Measurements from ENCODE around the gene EDN1. TPM values are rescaled to one million over a fixed set of nuclear protein-coding genes. Genes with fewer than 3 reads are reported as not detected.

Gene EDN1
- total and polyA plus RNA-seq, 2 of the 13 experiments (the other 11 are each of a cell fraction or from before 2014, with no cell fraction given): 0.15 to 1.2 TPM

DNA sequence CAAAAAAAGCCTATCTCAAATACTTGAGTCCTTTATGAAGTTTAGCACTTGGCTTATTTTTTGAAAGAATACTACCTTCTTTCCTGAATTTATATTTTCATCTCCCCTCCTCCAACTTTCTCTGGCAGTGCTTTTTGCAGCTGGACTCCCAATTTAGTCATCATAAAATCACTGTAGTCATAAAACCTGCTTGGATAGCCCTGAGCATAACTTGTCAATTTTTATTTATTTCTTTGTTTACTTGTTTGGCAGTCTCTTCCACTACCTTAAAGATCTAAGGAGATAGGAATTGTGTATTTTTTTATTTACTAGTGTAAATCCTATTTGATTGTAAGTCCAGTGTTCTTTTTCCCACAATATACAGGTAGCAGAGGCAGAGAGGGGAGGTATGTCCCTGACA, 11.2 kb upstream of the EDN1 start:
- no peak overlapping the region for H3K4me3 ChIP-seq (replicated peaks in 1 of 3; ENCODE audit: insufficient read depth in 1 of 3, low read depth in 2 of 3, low read length in 3 of 3)
- CTCF ChIA-PET (ENCODE audit: low intra/inter-chr PET ratio, low total read pairs): no interaction called here
- no peak overlapping the region for H3K4me2 ChIP-seq (ENCODE audit: low read depth, low read length)

DNA sequence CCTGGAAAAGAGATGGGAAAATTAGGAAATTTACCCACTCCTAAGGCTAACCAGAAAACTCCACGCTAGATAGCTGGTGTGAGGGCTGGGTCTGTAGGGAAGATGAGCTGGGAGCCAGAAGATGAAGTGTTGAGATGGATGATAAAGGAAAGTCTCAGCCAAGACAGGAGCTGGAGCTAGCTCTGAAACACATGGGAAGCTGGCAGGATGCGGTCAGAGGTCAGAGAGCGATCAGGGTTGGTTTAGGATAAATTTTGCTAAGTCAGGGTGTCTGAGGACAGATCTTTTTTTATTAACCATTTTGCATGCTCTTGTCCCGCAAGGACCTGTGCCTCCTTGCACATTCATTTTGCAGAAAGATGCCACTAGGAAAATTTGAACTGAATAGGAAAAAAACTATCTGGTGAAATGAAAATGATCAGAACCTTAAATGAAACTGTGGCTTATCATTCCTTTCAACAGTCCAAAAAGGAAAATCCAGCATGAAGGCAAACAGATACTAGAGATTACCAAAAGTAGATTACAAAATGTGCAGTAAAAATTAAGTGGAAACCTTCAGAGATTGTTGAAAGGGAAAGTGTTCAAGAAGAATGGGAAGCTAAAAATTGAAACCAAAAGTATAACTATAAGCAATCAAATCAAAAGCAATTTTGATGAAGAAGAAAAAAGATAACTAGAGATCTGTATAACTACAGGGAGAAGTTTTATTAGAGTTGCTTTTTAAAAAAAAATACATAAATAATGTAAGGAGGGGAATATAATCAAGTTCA, 10.7 kb upstream of the EDN1 start:
- H3K27me3 ChIP-seq (ENCODE audit: control insufficient read depth in 1 of 2, insufficient read depth in 2 of 2, low read length in 2 of 2): no peaks in the 10 kb centered on the region; a peak in 1 of 5 replicates
- H3K4me2 ChIP-seq (ENCODE audit: low read depth, low read length): no peak overlapping the region
- no peaks in the 10 kb centered on the region for H3K4me1 ChIP-seq (ENCODE audit: insufficient read depth, low read length)
- no peak for DNase-seq (ENCODE audit: low spot score)
- H3K9me3 ChIP-seq (ENCODE audit: low read length): no peaks in the 10 kb centered on the region
- no peaks in the 10 kb centered on the region for H3K36me3 ChIP-seq (replicated peaks in 1 of 2; ENCODE audit: control insufficient read depth in 1 of 2, insufficient read depth in 2 of 2, low read length in 2 of 2)
- no peaks in the 10 kb centered on the region for H4K20me1 ChIP-seq (ENCODE audit: insufficient read depth, low read length)
- no peak overlapping the region for H3K27ac ChIP-seq (ENCODE audit: extremely low read length, insufficient read depth, low read length)
- ATAC-seq: no peak
- ChIA-PET POLR2A (no interaction called here), CTCF (ENCODE audit: low intra/inter-chr PET ratio, low total read pairs) (no interaction called here)
- no peak overlapping the region for H3K9ac ChIP-seq (ENCODE audit: insufficient read depth, low read depth, low read length)
- H3K79me2 ChIP-seq (ENCODE audit: insufficient read depth, low read length): no peaks in the 10 kb centered on the region
- no peak overlapping the region for H3K4me3 ChIP-seq (replicated peaks in 1 of 3; ENCODE audit: insufficient read depth in 1 of 3, low read depth in 2 of 3, low read length in 3 of 3)
- WGBS (ENCODE audit: low lambda C conversion rate): 9% methylated on average over 4 of the region's 4 CpGs
- FAIRE-seq: no peak
- no TSS peak for BruUV-seq (replicated peaks)
- H2AFZ ChIP-seq (ENCODE audit: low read length): no peak overlapping the region
- in situ Hi-C loops (cut with HindIII; ENCODE audit: extremely low pct_ligation_motif_present, low pct_unique_long_range_greater_than_20kb) (no loop called here), intact Hi-C loops (cut with micrococcal nuclease; ENCODE audit: unreplicated experiment) (no loop called here)
- no peak for TF ChIP-seq GATAD2A (CRISPR knock-in tag; IDR thresholded peaks at IDR 0.05)
- TF ChIP-seq ZNF619 (CRISPR knock-in tag; IDR thresholded peaks at IDR 0.05): no peak
- TF ChIP-seq, protein P1, sequence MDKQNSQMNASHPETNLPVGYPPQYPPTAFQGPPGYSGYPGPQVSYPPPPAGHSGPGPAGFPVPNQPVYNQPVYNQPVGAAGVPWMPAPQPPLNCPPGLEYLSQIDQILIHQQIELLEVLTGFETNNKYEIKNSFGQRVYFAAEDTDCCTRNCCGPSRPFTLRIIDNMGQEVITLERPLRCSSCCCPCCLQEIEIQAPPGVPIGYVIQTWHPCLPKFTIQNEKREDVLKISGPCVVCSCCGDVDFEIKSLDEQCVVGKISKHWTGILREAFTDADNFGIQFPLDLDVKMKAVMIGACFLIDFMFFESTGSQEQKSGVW (CRISPR knock-in tag; IDR thresholded peaks at IDR 0.05; ENCODE audit: borderline replicate concordance): no peak
- TF ChIP-seq KMT2B (CRISPR knock-in tag; IDR thresholded peaks at IDR 0.05): no peak
- no peak for TF ChIP-seq NFKB2 (CRISPR knock-in tag; IDR thresholded peaks at IDR 0.05; ENCODE audit: borderline replicate concordance)
- TF ChIP-seq HNF4A (CRISPR knock-in tag; IDR thresholded peaks at IDR 0.05): no peak
- TF ChIP-seq AKAP8 (CRISPR knock-in tag; IDR thresholded peaks at IDR 0.05): no peak
- no peak for TF ChIP-seq ZNF724P (CRISPR knock-in tag; IDR thresholded peaks at IDR 0.05; ENCODE audit: borderline replicate concordance)
- TF ChIP-seq ZNF703 (CRISPR knock-in tag; IDR thresholded peaks at IDR 0.05; ENCODE audit: borderline replicate concordance): no peak
- TF ChIP-seq SALL1 (CRISPR knock-in tag; IDR thresholded peaks at IDR 0.05): no peak
- TF ChIP-seq SSRP1 (CRISPR knock-in tag; IDR thresholded peaks at IDR 0.05): no peak
- TF ChIP-seq ZNF678 (CRISPR knock-in tag; IDR thresholded peaks at IDR 0.05): no peak
- TF ChIP-seq, protein P2, sequence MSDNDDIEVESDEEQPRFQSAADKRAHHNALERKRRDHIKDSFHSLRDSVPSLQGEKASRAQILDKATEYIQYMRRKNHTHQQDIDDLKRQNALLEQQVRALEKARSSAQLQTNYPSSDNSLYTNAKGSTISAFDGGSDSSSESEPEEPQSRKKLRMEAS (IDR thresholded peaks at IDR 0.05): no peak

More for the DNA sequence above, 11.2 kb upstream of the EDN1 start:
- Histone ChIP-seq H3K27me3 (ENCODE audit: control insufficient read depth in 1 of 2, insufficient read depth in 2 of 2, low read length in 2 of 2) (no peaks in the 10 kb centered on the region; a peak in 1 of 5 replicates), H2AFZ (ENCODE audit: low read length) (no peak overlapping the region), H3K9me3 (ENCODE audit: low read length) (no peaks in the 10 kb centered on the region), H4K20me1 (ENCODE audit: insufficient read depth, low read length) (no peaks in the 10 kb centered on the region), H3K9ac (ENCODE audit: insufficient read depth, low read depth, low read length) (no peak overlapping the region), H3K79me2 (ENCODE audit: insufficient read depth, low read length) (no peaks in the 10 kb centered on the region), H3K4me1 (ENCODE audit: insufficient read depth, low read length) (no peaks in the 10 kb centered on the region), H3K36me3 (replicated peaks in 1 of 2; ENCODE audit: control insufficient read depth in 1 of 2, insufficient read depth in 2 of 2, low read length in 2 of 2) (no peaks in the 10 kb centered on the region), H3K27ac (ENCODE audit: extremely low read length, insufficient read depth, low read length) (no peak overlapping the region)
- FAIRE-seq (no peak), ATAC-seq (no peak), DNase-seq (ENCODE audit: low spot score) (no peak)
- POLR2A ChIA-PET: no interaction called here
- no TSS peak for BruUV-seq (replicated peaks)
- in situ Hi-C loops (cut with HindIII; ENCODE audit: extremely low pct_ligation_motif_present, low pct_unique_long_range_greater_than_20kb): no loop called here
- intact Hi-C loops (cut with micrococcal nuclease; ENCODE audit: unreplicated experiment): no loop called here
- no peak for TF ChIP-seq TBX2 (CRISPR knock-in tag; IDR thresholded peaks at IDR 0.05; ENCODE audit: borderline replicate concordance)
- no peak for TF ChIP-seq PLRG1 (conservative IDR thresholded peaks at IDR 0.05)
- TF ChIP-seq ATF1 (CRISPR knock-in tag; IDR thresholded peaks at IDR 0.05): no peak
- no peak for TF ChIP-seq ARHGAP35 (CRISPR knock-in tag; IDR thresholded peaks at IDR 0.05; ENCODE audit: borderline replicate concordance)
- no peak for TF ChIP-seq IRF2 (CRISPR knock-in tag; IDR thresholded peaks at IDR 0.05)
- TF ChIP-seq ELF1 (CRISPR knock-in tag; IDR thresholded peaks at IDR 0.05): no peak
- TF ChIP-seq SRSF1 (optimal IDR thresholded peaks at IDR 0.05; ENCODE audit: low read depth, low read length): no peak
